Ovary (tissue), 3 donors: Measurements from ENCODE around the gene SP140.

Experiments used
- CTCF ChIP-seq, 3 donors: fragments of 450-650 bp in 2 of 3; fragments of 200-600 bp in 1 of 3; IDR thresholded peaks; one replicate each; pipeline versions ENCODE4 v1.5.1 to v1.8.0; 2016 to 2022; ENCODE audit warnings: antibody characterized with exemption in 3 of 3, mild to moderate bottlenecking in 1 of 3
- POLR2A ChIP-seq: fragments of 450-650 bp; IDR thresholded peaks from one replicate; pipeline ENCODE4 v1.6.1; 2017; ENCODE audit warnings: antibody characterized with exemption, mild to moderate bottlenecking, moderate library complexity
- donor health status: DM: no; HTN: no; CAD: no.

- TF ChIP-seq CTCF (IDR thresholded peaks at IDR 0.05): no peak
- TF ChIP-seq POLR2A: no peak
These were observed 132.8 kb downstream of the SP140 start for GRCh38 chr2:230358305-230358704.
